GM18526 (cell line): Measurements from ENCODE around the gene ZNF146.

Experiments
- POLR2A ChIP-seq: IDR thresholded peaks from 3 replicates; pipeline ENCODE4 v1.6.1; 2011; ENCODE audit not compliant: insufficient read length; ENCODE audit errors: extremely low read depth

ZNF146 gene

GRCh38 chr19:36214386-36215275 is at the start of gene ZNF146, which contains the start of gene ZNF565:
ZNF146 (plus strand) TSS chr19:36215106; CDS start chr19:36236441, 21,335 bp downstream.
ZNF565 (minus strand) TSS chr19:36214665; CDS start chr19:36201985, 12,680 bp downstream.
- TF ChIP-seq POLR2A, result peak; percentile 83

- no peak for TF ChIP-seq POLR2A
Observed at GRCh38 chr19:36169084-36169760, 45.7 kb upstream of the ZNF146 start.

- TF ChIP-seq POLR2A, result no peak
Observed at GRCh38 chr19:36172852-36173251, 42.1 kb upstream of the ZNF146 start.

- TF ChIP-seq POLR2A, result no peak
Observed at GRCh38 chr19:36182612-36183244, 32.2 kb upstream of the ZNF146 start.

- no peak for TF ChIP-seq POLR2A
Observed at GRCh38 chr19:36183245-36183628, 31.7 kb upstream of the ZNF146 start.

- no peak for TF ChIP-seq POLR2A
Observed at GRCh38 chr19:36196249-36196648, 18.7 kb upstream of the ZNF146 start.

- TF ChIP-seq POLR2A, result no peak
Observed at GRCh38 chr19:36198119-36198518, 16.8 kb upstream of the ZNF146 start.

- TF ChIP-seq POLR2A, result no peak
Observed at GRCh38 chr19:36201684-36202083, 13.2 kb upstream of the ZNF146 start.

GRCh38 chr19:36203293-36203692 is 11.6 kb upstream of the ZNF146 start:
- TF ChIP-seq POLR2A, result no peak

GRCh38 chr19:36207605-36208252 is 7.2 kb upstream of the ZNF146 start:
- no peak for TF ChIP-seq POLR2A

GRCh38 chr19:36209372-36209771 is 5.5 kb upstream of the ZNF146 start:
- TF ChIP-seq POLR2A, result no peak

- TF ChIP-seq POLR2A, result no peak
Observed at GRCh38 chr19:36210497-36210896, 4.4 kb upstream of the ZNF146 start.

GRCh38 chr19:36212895-36213294 is 2.0 kb upstream of the ZNF146 start:
- TF ChIP-seq POLR2A, result no peak

- TF ChIP-seq POLR2A, result no peak
Observed at GRCh38 chr19:36215276-36216123, 594 bp downstream of the ZNF146 start.
